ENCODE measurements around the gene GINM1.

DNA sequence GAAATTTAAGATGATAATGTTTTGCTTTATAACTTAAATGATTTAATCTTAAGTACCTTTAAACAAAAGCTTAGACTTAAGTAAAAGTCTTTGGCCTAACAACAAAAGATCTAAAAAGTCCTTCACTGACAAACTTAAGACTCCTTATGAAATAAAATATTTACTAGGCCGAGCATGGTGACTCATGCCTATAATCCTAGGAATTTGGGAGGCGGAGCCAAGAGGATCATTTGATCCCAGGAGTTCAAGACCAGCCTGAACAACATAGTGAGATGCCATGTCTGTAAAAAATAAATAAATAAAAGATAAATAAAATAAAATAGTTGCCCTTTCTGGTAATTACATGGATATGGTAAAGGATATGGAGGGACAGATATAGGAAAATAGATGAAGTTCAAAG lies 69.9 kb downstream of the GINM1 start:
- TF ChIP-seq, protein P1, sequence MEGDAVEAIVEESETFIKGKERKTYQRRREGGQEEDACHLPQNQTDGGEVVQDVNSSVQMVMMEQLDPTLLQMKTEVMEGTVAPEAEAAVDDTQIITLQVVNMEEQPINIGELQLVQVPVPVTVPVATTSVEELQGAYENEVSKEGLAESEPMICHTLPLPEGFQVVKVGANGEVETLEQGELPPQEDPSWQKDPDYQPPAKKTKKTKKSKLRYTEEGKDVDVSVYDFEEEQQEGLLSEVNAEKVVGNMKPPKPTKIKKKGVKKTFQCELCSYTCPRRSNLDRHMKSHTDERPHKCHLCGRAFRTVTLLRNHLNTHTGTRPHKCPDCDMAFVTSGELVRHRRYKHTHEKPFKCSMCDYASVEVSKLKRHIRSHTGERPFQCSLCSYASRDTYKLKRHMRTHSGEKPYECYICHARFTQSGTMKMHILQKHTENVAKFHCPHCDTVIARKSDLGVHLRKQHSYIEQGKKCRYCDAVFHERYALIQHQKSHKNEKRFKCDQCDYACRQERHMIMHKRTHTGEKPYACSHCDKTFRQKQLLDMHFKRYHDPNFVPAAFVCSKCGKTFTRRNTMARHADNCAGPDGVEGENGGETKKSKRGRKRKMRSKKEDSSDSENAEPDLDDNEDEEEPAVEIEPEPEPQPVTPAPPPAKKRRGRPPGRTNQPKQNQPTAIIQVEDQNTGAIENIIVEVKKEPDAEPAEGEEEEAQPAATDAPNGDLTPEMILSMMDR (IDR thresholded peaks at IDR 0.05) = no peak
- TF ChIP-seq POLR2A (IDR thresholded peaks at IDR 0.05) = no peak

All from adrenal gland (tissue), 5 donors.